Fibroblast of lung (primary cell): ENCODE measurements around the gene HCRT.

ENCODE experiments used
- EZH2 ChIP-seq: IDR thresholded peaks from 2 replicates; pipeline ENCODE4 v1.5.1; 2012; ENCODE audit warnings: low read length, control low read depth, mild to moderate bottlenecking; ENCODE audit errors: missing control alignments
- TF ChIP-seq, protein P1 (sequence below), 2 donors: IDR thresholded peaks in 1 of 2; conservative IDR thresholded peaks in 1 of 2; 1 replicate in 1 of 2; 2 replicates in 1 of 2; pipeline ENCODE4 v1.5.1; 2011 to 2012; ENCODE audit warnings: low read length in 2 of 2, control low read depth in 1 of 2, inconsistent platforms in 1 of 2, low read depth in 1 of 2, mild to moderate bottlenecking in 1 of 2

- TF ChIP-seq, protein P1, sequence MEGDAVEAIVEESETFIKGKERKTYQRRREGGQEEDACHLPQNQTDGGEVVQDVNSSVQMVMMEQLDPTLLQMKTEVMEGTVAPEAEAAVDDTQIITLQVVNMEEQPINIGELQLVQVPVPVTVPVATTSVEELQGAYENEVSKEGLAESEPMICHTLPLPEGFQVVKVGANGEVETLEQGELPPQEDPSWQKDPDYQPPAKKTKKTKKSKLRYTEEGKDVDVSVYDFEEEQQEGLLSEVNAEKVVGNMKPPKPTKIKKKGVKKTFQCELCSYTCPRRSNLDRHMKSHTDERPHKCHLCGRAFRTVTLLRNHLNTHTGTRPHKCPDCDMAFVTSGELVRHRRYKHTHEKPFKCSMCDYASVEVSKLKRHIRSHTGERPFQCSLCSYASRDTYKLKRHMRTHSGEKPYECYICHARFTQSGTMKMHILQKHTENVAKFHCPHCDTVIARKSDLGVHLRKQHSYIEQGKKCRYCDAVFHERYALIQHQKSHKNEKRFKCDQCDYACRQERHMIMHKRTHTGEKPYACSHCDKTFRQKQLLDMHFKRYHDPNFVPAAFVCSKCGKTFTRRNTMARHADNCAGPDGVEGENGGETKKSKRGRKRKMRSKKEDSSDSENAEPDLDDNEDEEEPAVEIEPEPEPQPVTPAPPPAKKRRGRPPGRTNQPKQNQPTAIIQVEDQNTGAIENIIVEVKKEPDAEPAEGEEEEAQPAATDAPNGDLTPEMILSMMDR (conservative IDR thresholded peaks at IDR 0.05 in 1 of 2, IDR thresholded peaks at IDR 0.05 in 1 of 2; ENCODE audit: low read depth in 1 of 2, low read length in 2 of 2), result no peak
- no peak for TF ChIP-seq EZH2
Measured at GRCh38 chr17:42214156-42214555, 28.9 kb upstream of the HCRT start.
